Activated T-cell treated with anti-CD3 and anti-CD28 coated beads for 1 hour (primary cell): ENCODE measurements around the gene PIGZ.

Experiments
- DNase-seq: peaks from one replicate; pipeline ENCODE4 v3.0.0-alpha.2; 2020; ENCODE audit warnings: low read depth

The PIGZ gene

DNA sequence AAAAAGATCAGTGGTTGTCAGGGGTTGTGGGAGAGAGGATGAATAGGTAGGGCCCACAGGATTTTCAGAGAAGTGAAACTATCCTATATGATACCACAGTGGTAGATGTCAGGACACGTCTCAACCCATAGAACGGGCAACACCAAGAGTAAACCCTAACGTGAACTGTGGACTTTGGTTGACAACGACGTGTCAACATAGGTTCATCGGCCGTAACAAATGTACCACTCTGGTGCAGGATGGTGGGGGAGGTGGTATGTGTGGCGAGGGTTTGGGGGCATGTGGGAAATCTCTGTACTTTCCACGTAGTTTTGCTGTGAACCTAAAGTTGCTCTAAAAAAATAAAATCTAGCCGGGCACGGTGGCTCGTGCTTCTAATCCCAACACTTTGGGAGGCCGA, 13.0 kb upstream of the PIGZ start:
- DNase-seq, result no peak

DNA sequence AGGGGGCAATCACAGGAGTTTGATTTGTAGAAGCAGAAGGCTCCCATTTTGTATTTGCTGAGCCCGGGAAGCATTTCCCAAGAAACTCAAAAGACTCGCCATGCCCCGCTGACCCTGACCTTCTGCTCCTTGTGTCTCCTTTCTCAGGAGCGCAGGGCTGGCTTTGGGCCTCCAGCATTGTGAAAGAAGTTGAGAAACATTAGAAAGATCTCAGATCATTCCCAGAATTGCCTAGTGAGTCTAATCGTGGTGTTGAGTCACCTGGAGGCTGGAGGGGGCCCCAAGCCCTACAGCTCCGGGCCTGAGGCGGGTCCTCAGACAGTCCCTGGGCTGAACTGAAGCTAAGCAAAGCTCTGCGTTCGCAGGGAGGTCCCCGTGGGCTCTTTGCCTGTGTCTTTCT, 10.9 kb upstream of the PIGZ start:
- DNase-seq, result no peak

GRCh38 chr3:196976941-196977340, 8.3 kb upstream of the PIGZ start:
- DNase-seq, result no peak

DNA sequence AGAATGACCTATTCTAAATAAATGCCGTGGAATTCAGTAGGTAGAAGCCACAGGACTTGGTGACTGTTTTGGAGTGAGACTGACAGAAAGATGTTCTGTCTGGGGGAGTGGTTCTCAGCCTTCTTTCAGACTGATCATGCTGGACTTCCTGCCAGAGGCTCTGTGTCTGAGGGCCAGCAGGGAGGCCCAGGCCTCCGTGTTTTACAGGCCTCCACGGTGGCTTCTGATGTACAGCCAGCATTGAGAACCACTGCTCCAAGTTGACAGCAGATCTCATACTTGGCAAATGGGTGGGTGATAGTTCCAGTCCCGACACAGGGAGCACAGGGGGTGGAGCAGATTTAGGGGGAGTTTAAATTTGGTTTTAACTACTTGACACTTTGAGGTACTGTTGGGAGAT, 6.7 kb upstream of the PIGZ start:
- DNase-seq, result no peak

GRCh38 chr3:196974661-196975060, 6.0 kb upstream of the PIGZ start:
- no peak for DNase-seq

DNA sequence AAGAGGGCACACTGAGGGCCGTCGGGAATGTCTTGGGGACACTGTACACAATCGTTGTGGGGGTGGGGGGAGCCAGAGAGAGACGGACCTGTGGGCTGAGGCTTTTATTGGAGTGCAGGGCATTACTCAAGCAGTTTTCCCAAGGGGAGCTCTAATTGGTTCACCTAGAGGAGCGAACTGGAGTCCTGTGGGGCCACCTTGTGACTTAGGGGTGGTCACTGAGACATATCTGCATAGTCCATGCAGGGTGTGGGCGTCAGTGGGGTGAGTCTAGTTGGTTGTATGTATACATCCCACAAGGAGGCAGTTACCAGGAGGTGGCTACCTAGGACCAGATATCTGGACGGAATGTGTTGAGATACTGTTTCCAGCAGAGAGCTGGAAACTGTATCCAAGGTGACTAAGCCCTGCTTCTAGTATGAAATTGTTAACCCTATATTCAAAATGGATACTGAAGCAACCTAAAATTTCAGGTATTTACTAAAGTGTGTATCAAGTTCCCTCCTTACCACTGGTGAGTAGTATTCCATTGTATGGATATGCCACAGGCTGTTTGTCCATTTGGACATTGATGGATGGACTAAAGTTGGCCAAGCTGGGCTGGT, 2.6 kb upstream of the PIGZ start:
- no peak for DNase-seq

DNA sequence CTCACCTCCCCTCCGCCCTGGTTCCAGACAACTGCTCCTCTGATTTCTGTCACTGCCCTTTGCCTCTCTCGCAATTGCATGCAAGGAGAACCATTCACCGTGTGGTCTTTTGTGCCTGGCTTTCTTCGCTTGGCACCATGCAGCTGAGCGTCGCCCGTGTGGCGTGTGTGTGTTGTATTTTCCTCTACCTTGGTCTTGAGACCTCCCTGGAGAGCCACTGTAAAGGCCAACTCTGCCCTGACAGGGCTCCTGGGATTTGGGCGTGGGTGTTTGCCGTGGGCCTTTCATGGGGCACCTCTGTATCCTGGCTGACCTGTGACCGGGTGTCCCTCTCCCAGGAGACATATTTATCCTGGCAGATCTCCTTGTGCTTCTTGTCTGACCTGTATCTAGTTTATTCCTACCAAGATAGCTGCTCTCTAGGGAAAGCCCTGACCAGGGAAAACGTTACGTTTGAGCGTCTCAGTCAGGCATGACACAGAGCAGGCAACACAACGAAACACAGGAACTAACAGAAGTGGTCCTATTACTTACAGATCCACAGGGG, 2.0 kb upstream of the PIGZ start:
- no peak for DNase-seq

DNA sequence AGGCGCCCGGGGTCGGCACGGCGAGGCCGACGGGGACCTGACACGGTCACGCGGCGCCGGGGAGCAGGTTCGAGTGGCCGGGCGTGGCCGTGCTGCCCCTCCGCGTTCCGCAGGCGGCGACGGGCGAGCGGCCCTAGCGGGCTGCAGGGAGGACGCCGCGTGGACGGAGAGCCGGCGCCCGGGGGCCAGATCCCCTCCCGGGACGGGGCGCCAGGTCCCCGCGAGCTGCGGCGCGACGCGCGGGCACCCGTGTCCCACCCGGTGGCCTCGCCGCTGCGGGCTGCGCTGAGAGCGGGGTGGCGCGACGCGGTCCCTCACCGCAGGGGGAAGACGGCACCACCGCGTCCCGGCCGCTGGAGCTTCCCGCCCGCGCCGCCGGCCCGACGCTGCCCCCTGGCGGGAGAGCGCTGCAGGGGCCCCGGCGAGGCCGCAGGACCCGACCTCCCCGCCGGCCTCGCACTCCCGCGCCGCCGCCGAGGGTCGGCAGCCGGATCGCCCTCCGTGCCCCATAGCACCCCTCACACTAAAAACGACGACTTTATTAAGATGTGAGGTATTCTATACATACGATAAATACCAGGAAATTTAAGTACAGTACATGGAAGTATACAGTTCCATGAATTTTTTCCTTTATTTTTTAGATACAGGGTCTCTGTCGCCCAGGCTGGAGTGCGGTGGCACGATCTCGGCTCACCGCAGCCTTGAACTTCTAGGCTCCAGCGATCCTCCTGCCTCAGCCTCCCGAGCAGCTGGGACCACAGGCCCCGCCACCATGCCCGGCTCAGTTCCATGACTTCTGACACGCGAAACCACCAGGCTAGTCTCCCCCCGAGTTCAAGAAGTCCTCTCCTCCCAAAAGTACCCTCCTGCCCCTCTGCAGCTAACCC, 1.3 kb upstream of the PIGZ start:
- peak; percentile 59 for DNase-seq

GRCh38 chr3:196969134-196969659, 564 bp upstream of the PIGZ start:
- DNase-seq, result no peak

GRCh38 chr3:196967412-196968232, 1.0 kb downstream of the PIGZ start:
- no peak for DNase-seq

- no peak for DNase-seq
These were observed 1.9 kb downstream of the PIGZ start for GRCh38 chr3:196966526-196967401.

GRCh38 chr3:196965804-196966173, 2.8 kb downstream of the PIGZ start:
- DNase-seq, result no peak

DNA sequence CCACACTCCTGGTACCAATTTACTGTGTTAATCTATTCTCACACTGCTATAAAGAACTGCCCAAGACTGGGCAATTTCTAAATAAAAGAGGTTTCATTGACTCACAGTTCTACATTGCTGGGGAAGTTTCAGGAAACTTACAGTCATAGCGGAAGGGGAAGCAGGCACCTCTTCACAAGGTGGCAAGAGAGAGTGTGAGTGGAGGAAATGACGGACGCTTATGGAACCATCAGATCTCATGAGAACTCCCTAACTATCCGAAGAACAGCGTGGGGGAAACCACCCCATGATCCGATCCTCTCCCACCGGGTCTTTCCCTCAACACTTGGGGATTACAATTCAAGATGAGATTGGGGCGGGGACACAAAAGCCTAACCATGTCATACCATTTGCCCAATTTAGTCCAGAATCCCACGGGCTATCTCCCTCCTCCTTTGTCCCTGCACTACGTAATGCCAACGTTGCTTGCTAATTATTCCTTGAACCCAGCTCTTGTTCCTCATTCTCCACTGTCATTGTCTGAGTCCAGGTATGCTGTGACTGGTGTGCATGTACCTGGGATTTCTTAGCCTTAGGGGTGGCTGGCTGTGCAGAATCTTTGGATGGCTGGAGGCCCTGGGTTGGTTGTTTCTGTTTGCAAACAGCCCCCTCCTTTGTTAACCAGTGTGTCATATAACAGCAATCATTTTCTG, 3.4 kb downstream of the PIGZ start:
- DNase-seq, result no peak

GRCh38 chr3:196963631-196963953, 5.0 kb downstream of the PIGZ start:
- no peak for DNase-seq

DNA sequence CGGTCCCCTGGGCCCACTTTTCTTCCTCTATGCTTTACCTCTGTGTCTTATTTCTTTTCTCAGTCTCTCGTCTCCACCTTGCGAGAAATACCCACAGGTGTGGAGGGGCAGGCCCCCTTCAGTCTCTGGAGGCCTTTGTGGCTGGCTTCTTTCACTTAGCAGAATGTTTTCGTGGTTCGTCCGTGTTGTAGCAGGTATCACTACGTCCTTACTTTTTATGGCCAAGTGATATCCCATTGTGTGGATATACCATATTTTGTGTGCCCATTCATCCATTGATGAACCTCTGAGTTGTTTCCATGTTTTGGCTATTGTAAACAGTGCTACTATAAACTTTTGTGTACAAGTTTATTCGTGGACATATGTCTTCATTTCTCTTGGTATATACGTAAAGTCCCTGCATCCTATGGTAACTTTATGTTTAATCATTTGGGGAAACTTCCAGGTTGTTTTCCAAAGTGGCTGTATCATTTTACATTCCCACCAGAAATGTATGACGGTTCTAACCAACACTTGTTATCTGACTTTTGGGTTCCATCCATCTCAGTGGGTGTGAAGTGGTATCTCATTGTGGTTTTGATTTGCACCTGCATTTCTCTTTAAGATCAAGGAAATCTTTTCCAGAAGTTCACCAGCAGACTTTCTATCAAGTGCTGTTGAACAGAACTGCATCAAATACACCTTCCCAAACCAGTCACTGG, 5.6 kb downstream of the PIGZ start:
- no peak for DNase-seq

GRCh38 chr3:196962108-196962929, 6.3 kb downstream of the PIGZ start:
- DNase-seq, result no peak

GRCh38 chr3:196954832-196955231, 13.8 kb downstream of the PIGZ start:
- DNase-seq, result no peak

DNA sequence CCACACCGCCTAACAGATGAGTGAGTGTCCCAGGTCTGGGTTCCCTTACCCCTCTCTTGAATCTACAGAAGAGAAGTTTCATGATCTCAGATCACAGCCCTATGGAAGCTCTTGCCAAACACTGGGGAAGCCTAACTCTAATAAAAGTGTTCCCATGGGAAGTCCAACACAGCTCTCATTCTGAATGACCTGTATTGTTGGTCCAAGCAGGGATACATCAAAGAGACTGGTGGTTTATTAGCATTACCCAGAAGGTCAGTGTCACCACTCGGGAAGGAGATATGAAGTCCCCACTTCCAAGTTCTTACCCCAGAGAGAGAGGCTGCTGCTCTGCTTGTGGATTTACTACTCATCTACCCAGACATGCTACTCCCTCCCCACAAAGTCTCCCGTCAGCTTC, 17.3 kb downstream of the PIGZ start:
- DNase-seq, result no peak

DNA sequence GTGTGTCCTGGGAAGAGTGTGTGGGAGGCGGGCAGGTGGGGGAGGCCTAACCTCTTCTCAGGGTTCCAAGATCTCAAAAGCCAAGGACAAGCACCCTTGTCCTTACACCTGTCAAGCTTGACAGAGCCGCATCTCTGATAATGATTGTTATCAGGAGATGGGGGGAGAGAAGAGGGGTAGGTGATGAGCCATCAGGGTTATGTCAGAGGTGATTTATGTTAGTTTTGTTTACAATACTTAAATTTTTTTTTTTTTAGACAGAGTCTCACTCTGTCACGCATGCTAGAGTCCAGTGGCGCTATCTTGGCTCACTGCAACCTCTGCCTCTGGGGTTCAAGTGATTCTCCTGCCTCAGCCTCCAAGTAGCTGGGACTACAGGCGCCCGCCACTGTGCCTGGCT, 18.9 kb downstream of the PIGZ start:
- DNase-seq, result no peak

DNA sequence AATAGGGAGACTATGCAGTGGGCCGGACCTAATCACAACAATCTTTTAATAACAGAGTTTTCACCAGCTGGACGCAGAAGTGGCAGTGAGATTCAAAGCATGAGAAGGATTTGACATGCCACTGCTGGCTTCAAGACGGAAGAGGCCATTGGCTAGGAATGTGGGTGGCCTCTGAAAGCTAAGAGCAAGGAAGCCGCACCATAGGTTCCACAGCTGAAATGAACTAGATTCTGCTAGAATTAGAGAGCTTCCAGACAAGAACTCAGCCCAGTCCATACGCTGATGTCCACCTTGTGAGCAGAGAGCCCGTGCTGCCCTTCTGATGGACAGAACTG, 19.4 kb downstream of the PIGZ start:
- no peak for DNase-seq
